Thoracic aorta (tissue), 2 donors: ENCODE measurements around the gene ZNF611. TPM values are rescaled to one million over a fixed set of nuclear protein-coding genes. Genes with fewer than 3 reads are reported as not detected.
"Not testable (repeated sequence)": the region's sequence is repeated elsewhere in the genome, so short reads cannot be mapped to it uniquely, and the experiment has no call there.

Experiments used
- ATAC-seq: fragments of 150-250 bp; one replicate; pipeline ENCODE4 v1.8.0; 2017; ENCODE audit warnings: low read depth; ENCODE audit not compliant: insufficient number of reproducible peaks, low FRiP score
- DNase-seq: peaks from one replicate; pipeline ENCODE4 v3.0.0-alpha.2; 2020; ENCODE audit warnings: low spot score
- H3K27ac ChIP-seq, 2 donors: fragments of 200-600 bp; sonication (generic); 1 replicate in 1 of 2; 2 replicates in 1 of 2; pipeline ENCODE4 v1.5.1; 2016; ENCODE audit warnings: mild to moderate bottlenecking in 2 of 2, moderate library complexity in 2 of 2
- H3K27me3 ChIP-seq: fragments of 200-600 bp; sonication (generic); replicated peaks from 2 replicates; pipeline ENCODE4 v1.6.0; 2016; ENCODE audit warnings: mild to moderate bottlenecking; ENCODE audit not compliant: insufficient read depth
- H3K36me3 ChIP-seq: fragments of 200-600 bp; sonication (generic); one replicate; pipeline ENCODE4 v1.5.1; 2016
- H3K4me1 ChIP-seq, 2 donors: fragments of 200-600 bp; sonication (generic); 1 replicate in 1 of 2; 2 replicates in 1 of 2; pipeline versions ENCODE4 v1.5.1 to v1.6.0; 2016; ENCODE audit warnings: low read depth in 2 of 2, mild to moderate bottlenecking in 1 of 2; ENCODE audit not compliant: control insufficient read depth in 1 of 2
- H3K4me3 ChIP-seq: fragments of 200-600 bp; sonication (generic); 2 replicates; pipeline ENCODE4 v1.5.1; 2016; ENCODE audit warnings: mild to moderate bottlenecking
- H3K9me3 ChIP-seq: fragments of 200-600 bp; sonication (generic); 2 replicates; pipeline ENCODE4 v1.5.1; 2016
- total RNA-seq, 2 donors: library from RNA; depleted of rRNA; stranded (reverse); fragments of >200 nt; gene quantifications; one replicate each; pipeline versions ENCODE4 v1.1.0 to v1.2.3, GENCODE V29; 2016
- TF ChIP-seq, protein P1 (sequence below): fragments of 200-600 bp; sonication (generic); IDR thresholded peaks from one replicate; pipeline ENCODE4 v1.5.1; 2019; ENCODE audit warnings: antibody characterized with exemption

ZNF611 gene
- total RNA-seq, 2 donors from 2014 or later, result 26.3 to 30.0 TPM

DNA sequence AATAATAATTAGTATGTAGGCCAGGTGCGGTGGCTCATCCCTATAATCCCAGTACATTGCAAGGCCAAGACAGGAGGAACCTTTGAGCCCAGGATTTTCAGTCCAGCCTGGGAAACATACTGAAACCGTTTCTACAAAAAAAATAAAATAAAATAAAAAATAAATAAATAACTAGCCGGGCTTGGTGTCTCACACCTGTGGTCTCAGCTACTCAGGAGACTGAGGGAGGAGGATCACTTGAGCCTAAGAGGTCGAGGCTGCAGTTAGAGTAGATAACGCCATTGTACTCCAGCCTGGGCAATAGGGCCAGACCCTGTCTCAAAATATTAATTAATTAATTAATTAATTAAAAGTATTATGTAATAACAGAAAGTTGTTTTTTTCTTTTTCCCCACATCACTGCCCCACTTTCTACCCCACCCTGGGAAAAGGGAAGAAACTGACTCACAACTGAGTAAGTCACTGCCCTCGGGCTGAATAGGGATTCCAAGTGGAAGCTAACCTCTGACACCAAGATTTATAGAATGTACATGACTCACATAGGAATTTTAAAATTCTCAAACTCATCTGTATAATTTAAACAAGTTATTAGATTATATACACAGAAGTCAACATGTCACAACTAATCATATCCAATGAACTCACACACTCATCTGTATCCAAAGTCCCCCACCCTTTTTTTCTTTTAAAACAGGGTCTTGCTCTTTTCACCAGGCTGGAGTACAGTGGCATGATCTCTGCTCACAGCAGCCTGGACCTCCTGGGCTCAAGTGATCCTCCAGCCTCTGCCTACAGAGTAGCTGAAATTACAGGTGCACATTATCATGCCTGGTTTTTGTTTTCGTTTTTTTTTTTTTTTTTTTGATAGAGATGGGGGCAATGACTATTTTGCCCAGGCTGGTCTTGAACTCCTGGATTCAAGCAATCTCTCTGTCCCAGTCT lies 12.5 kb downstream of the ZNF611 start:
- H3K36me3 ChIP-seq, result peaks cover 18% of the 10 kb centered on the region
- H3K27me3 ChIP-seq, result no peaks in the 10 kb centered on the region
- DNase-seq (no peak), ATAC-seq (no peak)
- TF ChIP-seq, protein P1, sequence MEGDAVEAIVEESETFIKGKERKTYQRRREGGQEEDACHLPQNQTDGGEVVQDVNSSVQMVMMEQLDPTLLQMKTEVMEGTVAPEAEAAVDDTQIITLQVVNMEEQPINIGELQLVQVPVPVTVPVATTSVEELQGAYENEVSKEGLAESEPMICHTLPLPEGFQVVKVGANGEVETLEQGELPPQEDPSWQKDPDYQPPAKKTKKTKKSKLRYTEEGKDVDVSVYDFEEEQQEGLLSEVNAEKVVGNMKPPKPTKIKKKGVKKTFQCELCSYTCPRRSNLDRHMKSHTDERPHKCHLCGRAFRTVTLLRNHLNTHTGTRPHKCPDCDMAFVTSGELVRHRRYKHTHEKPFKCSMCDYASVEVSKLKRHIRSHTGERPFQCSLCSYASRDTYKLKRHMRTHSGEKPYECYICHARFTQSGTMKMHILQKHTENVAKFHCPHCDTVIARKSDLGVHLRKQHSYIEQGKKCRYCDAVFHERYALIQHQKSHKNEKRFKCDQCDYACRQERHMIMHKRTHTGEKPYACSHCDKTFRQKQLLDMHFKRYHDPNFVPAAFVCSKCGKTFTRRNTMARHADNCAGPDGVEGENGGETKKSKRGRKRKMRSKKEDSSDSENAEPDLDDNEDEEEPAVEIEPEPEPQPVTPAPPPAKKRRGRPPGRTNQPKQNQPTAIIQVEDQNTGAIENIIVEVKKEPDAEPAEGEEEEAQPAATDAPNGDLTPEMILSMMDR, result no peak
- no peak overlapping the region for H3K4me3 ChIP-seq
- H3K9me3 ChIP-seq, result no peaks in the 10 kb centered on the region
- no peak overlapping the region for H3K27ac ChIP-seq
- no peaks in the 10 kb centered on the region for H3K4me1 ChIP-seq

DNA sequence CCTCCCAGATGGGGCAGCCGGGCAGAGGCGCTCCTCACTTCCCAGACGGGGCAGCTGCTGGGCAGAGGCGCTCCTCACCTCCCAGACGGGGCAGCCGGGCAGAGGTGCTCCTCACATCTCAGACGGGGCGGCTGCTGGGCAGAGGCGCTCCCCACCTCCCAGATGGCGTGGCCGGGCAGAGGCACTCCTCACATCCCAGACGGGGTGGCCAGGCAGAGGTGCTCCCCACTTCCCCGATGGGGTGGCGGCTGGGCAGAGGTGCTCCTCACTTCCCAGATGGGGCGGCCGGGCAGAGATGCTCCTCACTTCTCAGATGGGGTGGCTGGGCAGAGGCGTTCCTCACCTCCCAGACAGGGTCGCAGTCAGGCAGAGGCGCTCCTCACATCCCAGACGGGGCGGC lies 14.3 kb downstream of the ZNF611 start:
- not testable (repeated sequence) for ATAC-seq

DNA sequence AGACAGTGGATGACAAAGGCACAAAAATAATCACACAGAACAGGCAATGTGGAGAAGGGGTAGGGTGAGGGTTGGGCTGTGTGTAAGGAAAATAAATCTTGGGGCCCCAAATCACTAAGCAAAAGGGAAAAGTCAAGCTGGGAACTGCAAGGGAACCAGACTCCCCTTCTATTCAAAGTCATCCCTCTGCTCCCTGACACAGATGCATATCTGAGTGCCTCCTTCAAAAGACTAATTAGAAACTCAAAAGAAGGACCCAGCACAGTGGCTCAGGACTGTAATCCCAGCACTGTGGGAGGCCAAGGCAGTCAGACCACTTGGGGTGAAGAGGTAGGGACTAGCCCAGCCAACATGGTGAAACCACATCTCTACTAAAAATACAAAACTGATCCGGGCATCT lies 18.3 kb downstream of the ZNF611 start:
- H3K4me1 ChIP-seq, result no peaks in the 10 kb centered on the region
- peaks cover 28% of the 10 kb centered on the region for H3K36me3 ChIP-seq
- TF ChIP-seq, protein P1, result no peak
- no peak overlapping the region for H3K4me3 ChIP-seq
- no peaks in the 10 kb centered on the region for H3K27me3 ChIP-seq
- ATAC-seq, result no peak
- no peak for DNase-seq
- H3K9me3 ChIP-seq, result no peaks in the 10 kb centered on the region
- no peak overlapping the region for H3K27ac ChIP-seq

More for the DNA sequence above, 14.3 kb downstream of the ZNF611 start:
- H3K27me3 ChIP-seq, H3K4me1 ChIP-seq, DNase-seq, H3K27ac ChIP-seq, H3K9me3 ChIP-seq, H3K4me3 ChIP-seq: not testable (repeated sequence)
- H3K36me3 ChIP-seq, result peaks cover 12% of the 10 kb centered on the region

DNA sequence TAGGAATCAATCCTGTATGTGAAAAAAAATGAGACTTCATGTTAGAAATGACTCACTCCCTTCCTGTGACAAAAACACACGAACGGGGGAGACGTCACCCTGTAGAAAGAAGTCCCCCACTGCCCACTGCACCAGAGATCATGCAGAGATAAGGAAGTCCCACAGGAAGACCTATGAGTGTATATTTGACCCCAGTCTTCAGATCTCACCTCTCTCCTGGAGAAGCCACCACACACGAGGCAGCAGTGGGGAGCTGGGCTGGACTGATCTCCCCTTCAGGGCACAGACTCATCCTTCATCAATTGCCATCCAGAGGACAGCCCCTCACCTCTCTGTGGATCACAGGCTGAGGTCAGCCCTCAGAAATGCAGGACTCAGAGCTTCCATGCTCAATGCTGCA lies 18.9 kb downstream of the ZNF611 start:
- peaks cover 30% of the 10 kb centered on the region for H3K36me3 ChIP-seq
- not testable (repeated sequence) for H3K4me1 ChIP-seq, H3K9me3 ChIP-seq, ATAC-seq, H3K27ac ChIP-seq, DNase-seq, H3K4me3 ChIP-seq, H3K27me3 ChIP-seq

GRCh38 chr19:52715330-52715729 lies 19.5 kb downstream of the ZNF611 start:
- not testable (repeated sequence) for H3K9me3 ChIP-seq, H3K4me3 ChIP-seq, ATAC-seq, H3K27me3 ChIP-seq, H3K27ac ChIP-seq, DNase-seq, H3K4me1 ChIP-seq
- H3K36me3 ChIP-seq, result peaks cover 32% of the 10 kb centered on the region

GRCh38 chr19:52713051-52713450 lies 21.8 kb downstream of the ZNF611 start:
- DNase-seq, H3K9me3 ChIP-seq, H3K4me3 ChIP-seq, H3K27ac ChIP-seq, H3K27me3 ChIP-seq, H3K4me1 ChIP-seq, ATAC-seq: not testable (repeated sequence)
- peaks cover 39% of the 10 kb centered on the region for H3K36me3 ChIP-seq

GRCh38 chr19:52711661-52712060 lies 23.2 kb downstream of the ZNF611 start:
- ATAC-seq, H3K4me3 ChIP-seq, DNase-seq, H3K4me1 ChIP-seq, H3K27me3 ChIP-seq, H3K27ac ChIP-seq: not testable (repeated sequence)
- peaks cover 44% of the 10 kb centered on the region for H3K36me3 ChIP-seq
- H3K9me3 ChIP-seq, result peaks cover 23% of the 10 kb centered on the region
